ENCODE results near the gene CPA2.
"Not testable (repeated sequence)": the region's sequence is repeated elsewhere in the genome, so short reads cannot be mapped to it uniquely, and the experiment has no call there.

The CPA2 gene

DNA sequence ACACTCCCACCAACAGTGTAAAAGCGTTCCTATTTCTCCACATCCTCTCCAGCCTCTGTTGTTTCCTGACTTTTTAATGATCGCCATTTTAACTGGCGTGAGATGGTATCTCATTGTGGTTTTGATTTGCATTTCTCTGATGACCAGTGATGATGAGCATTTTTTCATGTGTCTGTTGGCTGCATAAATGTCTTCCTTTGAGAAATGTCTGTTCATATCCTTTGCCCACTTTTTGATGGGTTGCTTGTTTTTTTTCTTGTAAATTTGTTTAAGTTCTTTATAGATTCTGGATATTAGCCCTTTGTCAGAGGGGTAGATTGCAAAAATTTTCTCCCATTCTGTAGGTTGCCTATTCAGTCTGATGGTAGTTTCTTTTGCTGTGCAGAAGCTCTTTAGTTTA, 17.0 kb upstream of the CPA2 start:
- H3K14ac ChIP-seq (ENCODE audit: low read length); H2AFZ ChIP-seq (ENCODE audit: low read length); H3K4me2 ChIP-seq (ENCODE audit: insufficient read depth, low read length, poor library complexity, severe bottlenecking); H3K36me3 ChIP-seq (replicated peaks in 1 of 2; ENCODE audit: control insufficient read depth in 2 of 2, insufficient read depth in 2 of 2, low read length in 2 of 2); H3K27me3 ChIP-seq (ENCODE audit: control insufficient read depth in 3 of 3, insufficient read depth in 3 of 3, low read depth in 1 of 3, low read length in 3 of 3); H3K27ac ChIP-seq (replicated peaks; ENCODE audit: low read length); H3K4ac ChIP-seq (ENCODE audit: low read length); H4K91ac ChIP-seq (ENCODE audit: low read depth, low read length, poor library complexity); H2BK5ac ChIP-seq (ENCODE audit: low read length); H3K4me1 ChIP-seq (ENCODE audit: control insufficient read depth in 2 of 2, insufficient read depth in 1 of 2, low read depth in 1 of 2, low read length in 2 of 2); H4K8ac ChIP-seq (ENCODE audit: low read depth, low read length); H3K9me3 ChIP-seq (replicated peaks in 1 of 2; ENCODE audit: control insufficient read depth in 2 of 2, insufficient read depth in 1 of 2, low read depth in 1 of 2, low read length in 2 of 2); H3K9ac ChIP-seq (ENCODE audit: low read depth, low read length, poor library complexity); H2AK5ac ChIP-seq (ENCODE audit: low read depth, low read length); H2BK15ac ChIP-seq (ENCODE audit: low read length); H3K23ac ChIP-seq (ENCODE audit: low read depth, low read length, poor library complexity); H2BK12ac ChIP-seq (ENCODE audit: low read length); DNase-seq (ENCODE audit: low spot score); H3K4me3 ChIP-seq (ENCODE audit: low read length in 2 of 2); H2BK120ac ChIP-seq (ENCODE audit: low read depth, low read length); H3K79me1 ChIP-seq (ENCODE audit: low read depth, low read length); H3K18ac ChIP-seq (ENCODE audit: low read length): not testable (repeated sequence)
- no CpG with 5 or more reads among the region's 3 CpGs for WGBS, 2 donors (ENCODE audit: extremely low coverage in 2 of 2, insufficient read length in 2 of 2, insufficient replicate concordance in 1 of 2)

DNA sequence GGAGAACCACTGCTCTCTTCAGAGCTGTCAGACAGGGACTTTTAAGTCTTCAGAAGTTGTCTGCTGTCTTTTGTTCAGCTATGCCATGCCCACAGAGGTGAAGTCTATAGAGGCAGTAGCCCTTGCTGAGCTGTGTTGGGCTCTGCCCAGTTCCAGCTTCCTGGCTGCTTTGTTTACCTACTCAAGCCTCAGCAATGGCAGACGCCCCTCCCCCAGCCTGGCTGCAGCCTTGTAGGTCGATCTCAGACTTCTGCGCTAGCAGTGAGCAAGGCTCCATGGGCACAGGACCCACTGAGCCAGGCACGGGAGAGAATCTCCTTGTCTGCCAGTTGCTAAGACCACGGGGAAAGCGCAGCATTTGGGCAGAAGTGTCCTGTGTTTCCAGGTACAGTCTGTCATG, 12.1 kb upstream of the CPA2 start:
- no peak overlapping the region for H4K91ac ChIP-seq (ENCODE audit: low read depth, low read length, poor library complexity)
- H2BK12ac ChIP-seq (ENCODE audit: low read length) = no peak overlapping the region
- H3K27me3 ChIP-seq (ENCODE audit: control insufficient read depth in 3 of 3, insufficient read depth in 3 of 3, low read depth in 1 of 3, low read length in 3 of 3) = no peaks in the 10 kb centered on the region
- H2BK15ac ChIP-seq (ENCODE audit: low read length) = no peak overlapping the region
- no peak overlapping the region for H3K14ac ChIP-seq (ENCODE audit: low read length)
- H3K4me3 ChIP-seq (ENCODE audit: low read length in 2 of 2) = no peak overlapping the region
- H3K36me3 ChIP-seq (replicated peaks in 1 of 2; ENCODE audit: control insufficient read depth in 2 of 2, insufficient read depth in 2 of 2, low read length in 2 of 2) = no peaks in the 10 kb centered on the region
- no peak overlapping the region for H2BK120ac ChIP-seq (ENCODE audit: low read depth, low read length)
- H3K18ac ChIP-seq (ENCODE audit: low read length) = peak overlapping the region; percentile 59
- H3K4ac ChIP-seq (ENCODE audit: low read length) = no peak overlapping the region
- no peak for DNase-seq (ENCODE audit: low spot score)
- no peak overlapping the region for H2AK5ac ChIP-seq (ENCODE audit: low read depth, low read length)
- no peak overlapping the region for H3K9ac ChIP-seq (ENCODE audit: low read depth, low read length, poor library complexity)
- H2BK5ac ChIP-seq (ENCODE audit: low read length) = no peak overlapping the region
- H3K23ac ChIP-seq (ENCODE audit: low read depth, low read length, poor library complexity) = no peak overlapping the region
- no peaks in the 10 kb centered on the region for H3K79me1 ChIP-seq (ENCODE audit: low read depth, low read length)
- H3K27ac ChIP-seq (replicated peaks; ENCODE audit: low read length) = no peak overlapping the region
- WGBS, 2 donors (ENCODE audit: extremely low coverage in 2 of 2, insufficient read length in 2 of 2, insufficient replicate concordance in 1 of 2) = no CpG with 5 or more reads among the region's 6 CpGs
- H3K9me3 ChIP-seq (replicated peaks in 1 of 2; ENCODE audit: control insufficient read depth in 2 of 2, insufficient read depth in 1 of 2, low read depth in 1 of 2, low read length in 2 of 2) = peaks cover 6 to 33% of the 10 kb centered on the region in 2 donors
- H2AFZ ChIP-seq (ENCODE audit: low read length) = peak overlapping the region; percentile 84
- peaks cover 4 to 8% of the 10 kb centered on the region in 2 donors for H3K4me1 ChIP-seq (ENCODE audit: control insufficient read depth in 2 of 2, insufficient read depth in 1 of 2, low read depth in 1 of 2, low read length in 2 of 2)
- no peak overlapping the region for H4K8ac ChIP-seq (ENCODE audit: low read depth, low read length)
- H3K4me2 ChIP-seq (ENCODE audit: insufficient read depth, low read length, poor library complexity, severe bottlenecking) = no peak overlapping the region

DNA sequence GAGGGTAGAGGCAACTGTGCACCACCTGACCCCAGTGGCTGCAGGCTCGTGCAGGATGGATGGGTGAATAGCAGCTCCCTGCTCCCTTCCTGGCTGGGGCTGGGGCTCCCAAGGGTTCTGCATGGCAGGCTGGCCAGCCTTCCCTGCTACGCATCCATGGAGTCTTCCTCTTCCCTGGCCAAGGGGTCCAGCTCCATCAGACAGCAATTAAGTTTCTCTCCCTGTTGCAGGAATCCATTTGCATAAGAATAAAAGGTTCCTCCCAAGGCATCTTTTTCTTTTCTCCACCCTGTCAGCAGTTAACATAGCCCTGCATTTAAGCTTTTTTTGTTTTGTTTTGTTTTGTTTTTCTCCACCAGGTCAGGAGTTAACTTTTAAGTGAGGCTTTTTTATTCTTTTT, 10.0 kb upstream of the CPA2 start:
- no CpG with 5 or more reads among the region's 2 CpGs for WGBS, 2 donors (ENCODE audit: extremely low coverage in 2 of 2, insufficient read length in 2 of 2, insufficient replicate concordance in 1 of 2)
- H3K23ac ChIP-seq (ENCODE audit: low read depth, low read length, poor library complexity) = no peak overlapping the region
- H2AK5ac ChIP-seq (ENCODE audit: low read depth, low read length) = no peak overlapping the region
- H2BK120ac ChIP-seq (ENCODE audit: low read depth, low read length) = no peak overlapping the region
- no peak overlapping the region for H2BK12ac ChIP-seq (ENCODE audit: low read length)
- H3K27ac ChIP-seq (replicated peaks; ENCODE audit: low read length) = no peak overlapping the region
- no peaks in the 10 kb centered on the region for H3K36me3 ChIP-seq (replicated peaks in 1 of 2; ENCODE audit: control insufficient read depth in 2 of 2, insufficient read depth in 2 of 2, low read length in 2 of 2)
- no peak overlapping the region for H3K9ac ChIP-seq (ENCODE audit: low read depth, low read length, poor library complexity)
- no peak overlapping the region for H4K91ac ChIP-seq (ENCODE audit: low read depth, low read length, poor library complexity)
- H4K8ac ChIP-seq (ENCODE audit: low read depth, low read length) = no peak overlapping the region
- no peak for DNase-seq (ENCODE audit: low spot score)
- peak overlapping the region; percentile 76 for H2AFZ ChIP-seq (ENCODE audit: low read length)
- peaks cover 4 to 8% of the 10 kb centered on the region in 2 donors for H3K4me1 ChIP-seq (ENCODE audit: control insufficient read depth in 2 of 2, insufficient read depth in 1 of 2, low read depth in 1 of 2, low read length in 2 of 2)
- H3K4me3 ChIP-seq (ENCODE audit: low read length in 2 of 2) = no peak overlapping the region
- no peak overlapping the region for H3K4ac ChIP-seq (ENCODE audit: low read length)
- H3K4me2 ChIP-seq (ENCODE audit: insufficient read depth, low read length, poor library complexity, severe bottlenecking) = no peak overlapping the region
- H3K18ac ChIP-seq (ENCODE audit: low read length) = no peak overlapping the region
- no peaks in the 10 kb centered on the region for H3K27me3 ChIP-seq (ENCODE audit: control insufficient read depth in 3 of 3, insufficient read depth in 3 of 3, low read depth in 1 of 3, low read length in 3 of 3)
- H2BK5ac ChIP-seq (ENCODE audit: low read length) = no peak overlapping the region
- H3K14ac ChIP-seq (ENCODE audit: low read length) = no peak overlapping the region
- H3K79me1 ChIP-seq (ENCODE audit: low read depth, low read length) = no peaks in the 10 kb centered on the region
- peaks cover 6 to 44% of the 10 kb centered on the region in 2 donors for H3K9me3 ChIP-seq (replicated peaks in 1 of 2; ENCODE audit: control insufficient read depth in 2 of 2, insufficient read depth in 1 of 2, low read depth in 1 of 2, low read length in 2 of 2)
- H2BK15ac ChIP-seq (ENCODE audit: low read length) = no peak overlapping the region

DNA sequence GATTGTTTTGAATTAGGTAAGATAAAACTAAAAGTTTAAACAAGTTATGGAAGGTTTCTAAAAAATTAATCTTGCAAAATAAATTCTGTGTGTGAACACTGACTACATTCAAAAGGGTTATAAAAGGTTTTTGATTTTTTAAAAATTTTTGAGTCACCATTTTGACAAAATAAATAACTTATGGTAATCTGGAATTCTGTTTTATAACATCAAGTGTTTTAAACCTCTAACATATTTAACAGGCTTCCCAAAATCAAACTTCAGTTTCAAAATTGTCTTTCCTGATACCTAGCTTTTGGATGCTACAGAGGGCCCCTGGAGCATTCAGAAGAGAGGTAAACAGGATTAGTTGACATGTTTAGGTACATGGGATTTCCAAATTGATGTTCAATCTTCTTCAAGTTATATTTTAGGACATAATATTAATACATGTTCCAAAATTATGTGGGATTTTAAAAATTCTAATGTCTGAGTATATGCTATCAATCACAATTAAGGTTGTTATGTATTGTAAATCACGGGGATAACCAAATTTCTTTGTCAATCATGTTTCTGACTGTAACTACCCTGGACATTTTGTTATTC, 8.1 kb upstream of the CPA2 start:
- Histone ChIP-seq H3K18ac (ENCODE audit: low read length) (no peak overlapping the region), H2AK5ac (ENCODE audit: low read depth, low read length) (no peak overlapping the region), H4K8ac (ENCODE audit: low read depth, low read length) (no peak overlapping the region), H2AFZ (ENCODE audit: low read length) (no peak overlapping the region), H3K36me3 (replicated peaks in 1 of 2; ENCODE audit: control insufficient read depth in 2 of 2, insufficient read depth in 2 of 2, low read length in 2 of 2) (no peaks in the 10 kb centered on the region), H3K14ac (ENCODE audit: low read length) (no peak overlapping the region), H2BK12ac (ENCODE audit: low read length) (no peak overlapping the region), H3K9ac (ENCODE audit: low read depth, low read length, poor library complexity) (no peak overlapping the region), H2BK15ac (ENCODE audit: low read length) (no peak overlapping the region), H2BK5ac (ENCODE audit: low read length) (no peak overlapping the region), H3K9me3 (replicated peaks in 1 of 2; ENCODE audit: control insufficient read depth in 2 of 2, insufficient read depth in 1 of 2, low read depth in 1 of 2, low read length in 2 of 2) (peaks cover 6 to 49% of the 10 kb centered on the region in 2 donors), H4K91ac (ENCODE audit: low read depth, low read length, poor library complexity) (no peak overlapping the region), H3K27me3 (ENCODE audit: control insufficient read depth in 3 of 3, insufficient read depth in 3 of 3, low read depth in 1 of 3, low read length in 3 of 3) (no peaks in the 10 kb centered on the region), H3K4me1 (ENCODE audit: control insufficient read depth in 2 of 2, insufficient read depth in 1 of 2, low read depth in 1 of 2, low read length in 2 of 2) (peaks cover 6 to 8% of the 10 kb centered on the region in 2 donors), H3K4me3 (ENCODE audit: low read length in 2 of 2) (no peak overlapping the region), H3K23ac (ENCODE audit: low read depth, low read length, poor library complexity) (no peak overlapping the region), H3K79me1 (ENCODE audit: low read depth, low read length) (no peaks in the 10 kb centered on the region), H2BK120ac (ENCODE audit: low read depth, low read length) (no peak overlapping the region), H3K4me2 (ENCODE audit: insufficient read depth, low read length, poor library complexity, severe bottlenecking) (no peak overlapping the region), H3K27ac (replicated peaks; ENCODE audit: low read length) (no peak overlapping the region), H3K4ac (ENCODE audit: low read length) (no peak overlapping the region)
- DNase-seq (ENCODE audit: low spot score) = no peak
- WGBS, 2 donors (ENCODE audit: extremely low coverage in 2 of 2, insufficient read length in 2 of 2, insufficient replicate concordance in 1 of 2) = no CpG with 5 or more reads among the region's 1 CpG
